ENCODE data around the gene NCK2. TPM values are rescaled to one million over a fixed set of nuclear protein-coding genes. Genes with fewer than 3 reads are reported as not detected.

Gene NCK2
- total RNA-seq, 4 donors from 2014 or later: 14.7 to 47.5 (median 29.3) TPM

DNA sequence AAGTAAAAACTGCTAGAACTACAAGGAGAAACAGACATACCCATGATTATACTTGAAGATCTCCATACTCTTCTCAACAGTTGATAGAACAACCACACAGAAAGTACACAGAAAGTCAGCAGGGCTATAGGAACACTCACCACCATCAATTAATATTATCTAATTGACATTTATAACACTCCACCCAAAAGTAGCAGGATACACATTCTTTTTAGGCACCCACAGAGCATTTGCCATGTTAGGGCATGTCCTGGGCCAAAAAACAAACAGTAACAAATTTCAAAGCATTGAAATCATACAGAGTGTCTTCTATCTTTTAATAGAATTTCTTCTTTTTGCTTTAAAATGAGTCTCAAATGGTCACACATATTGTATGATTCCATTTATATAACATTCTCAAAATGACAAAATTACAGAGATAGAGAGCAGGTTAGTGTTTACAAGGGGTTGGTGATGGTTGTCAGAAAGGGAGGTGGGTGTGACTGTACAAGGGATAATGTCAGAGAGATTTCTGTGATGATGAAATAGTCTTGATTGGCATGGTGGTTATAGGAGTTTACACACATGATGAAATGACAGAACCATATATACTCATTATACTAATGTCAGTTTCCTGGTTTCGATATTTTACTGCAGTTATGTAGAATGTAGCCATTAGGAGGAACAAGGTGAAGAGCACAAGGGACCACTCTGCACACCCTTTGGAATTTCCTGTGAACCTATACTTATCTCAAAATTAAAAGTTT, 82.8 kb downstream of the NCK2 start:
- no peaks in the 10 kb centered on the region for H3K36me3 ChIP-seq
- no peak overlapping the region for H3K27ac ChIP-seq
- no peaks in the 10 kb centered on the region for H3K27me3 ChIP-seq
- no peak for DNase-seq
- no peaks in the 10 kb centered on the region for H3K4me1 ChIP-seq
- TF ChIP-seq, protein P1, sequence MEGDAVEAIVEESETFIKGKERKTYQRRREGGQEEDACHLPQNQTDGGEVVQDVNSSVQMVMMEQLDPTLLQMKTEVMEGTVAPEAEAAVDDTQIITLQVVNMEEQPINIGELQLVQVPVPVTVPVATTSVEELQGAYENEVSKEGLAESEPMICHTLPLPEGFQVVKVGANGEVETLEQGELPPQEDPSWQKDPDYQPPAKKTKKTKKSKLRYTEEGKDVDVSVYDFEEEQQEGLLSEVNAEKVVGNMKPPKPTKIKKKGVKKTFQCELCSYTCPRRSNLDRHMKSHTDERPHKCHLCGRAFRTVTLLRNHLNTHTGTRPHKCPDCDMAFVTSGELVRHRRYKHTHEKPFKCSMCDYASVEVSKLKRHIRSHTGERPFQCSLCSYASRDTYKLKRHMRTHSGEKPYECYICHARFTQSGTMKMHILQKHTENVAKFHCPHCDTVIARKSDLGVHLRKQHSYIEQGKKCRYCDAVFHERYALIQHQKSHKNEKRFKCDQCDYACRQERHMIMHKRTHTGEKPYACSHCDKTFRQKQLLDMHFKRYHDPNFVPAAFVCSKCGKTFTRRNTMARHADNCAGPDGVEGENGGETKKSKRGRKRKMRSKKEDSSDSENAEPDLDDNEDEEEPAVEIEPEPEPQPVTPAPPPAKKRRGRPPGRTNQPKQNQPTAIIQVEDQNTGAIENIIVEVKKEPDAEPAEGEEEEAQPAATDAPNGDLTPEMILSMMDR (IDR thresholded peaks at IDR 0.05): no peak
- TF ChIP-seq POLR2A (IDR thresholded peaks at IDR 0.05): no peak
- intact Hi-C loops (cut with DNase I; ENCODE audit: low total_unique reads): no loop called here
- no peak overlapping the region for H3K4me3 ChIP-seq
- peaks cover 0 to 6% of the 10 kb centered on the region in 2 donors for H3K9me3 ChIP-seq

DNA sequence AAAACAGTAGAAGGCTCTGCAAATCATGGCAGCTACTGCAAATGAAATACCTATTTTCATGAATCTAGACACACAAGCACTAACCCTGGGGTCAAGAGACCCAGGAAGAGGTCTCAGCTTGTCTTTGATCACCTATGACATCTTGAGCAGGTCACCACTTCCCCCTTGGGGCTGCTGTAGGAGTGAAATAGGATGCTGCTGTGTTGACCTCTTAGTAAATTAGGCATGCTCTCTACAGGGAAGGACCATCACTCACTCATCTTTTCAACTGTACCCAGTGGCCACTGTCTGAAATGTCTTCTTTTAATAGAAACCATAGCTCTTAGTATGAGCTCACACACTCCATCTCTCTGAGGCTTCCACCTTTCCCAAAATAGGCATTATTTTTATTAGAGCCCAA, 83.8 kb downstream of the NCK2 start:
- Histone ChIP-seq H3K4me1 (no peaks in the 10 kb centered on the region), H3K36me3 (no peaks in the 10 kb centered on the region), H3K27me3 (no peaks in the 10 kb centered on the region), H3K27ac (no peak overlapping the region), H3K9me3 (peaks cover 0 to 7% of the 10 kb centered on the region in 2 donors), H3K4me3 (no peak overlapping the region)
- TF ChIP-seq, protein P1 (IDR thresholded peaks at IDR 0.05): no peak
- no peak for TF ChIP-seq POLR2A (IDR thresholded peaks at IDR 0.05)
- no peak for DNase-seq
- intact Hi-C loops (cut with DNase I; ENCODE audit: low total_unique reads): no loop called here

DNA sequence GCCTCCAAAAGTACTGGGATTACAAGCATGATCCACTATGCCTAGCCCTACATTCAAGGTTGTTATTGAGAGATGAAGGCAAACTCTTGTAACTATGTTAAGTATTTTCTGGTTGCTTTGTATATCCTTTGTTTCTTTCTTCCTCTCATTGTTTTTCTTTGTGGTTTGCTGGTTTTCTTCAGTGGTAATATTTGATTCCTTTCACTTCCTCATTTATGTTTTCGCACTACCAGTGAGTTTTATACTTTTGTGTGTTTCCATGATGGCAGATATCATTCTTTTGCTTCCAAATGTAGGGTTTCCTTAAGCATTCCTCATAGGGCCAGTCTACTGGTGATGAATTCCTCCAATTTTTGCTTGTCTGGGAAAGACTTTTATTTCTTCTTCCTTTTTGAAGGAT, 90.2 kb downstream of the NCK2 start:
- Histone ChIP-seq H3K9me3 (peaks cover 0 to 10% of the 10 kb centered on the region in 2 donors), H3K4me1 (no peaks in the 10 kb centered on the region), H3K27ac (no peak overlapping the region), H3K27me3 (no peaks in the 10 kb centered on the region), H3K4me3 (no peak overlapping the region), H3K36me3 (no peaks in the 10 kb centered on the region)
- TF ChIP-seq, protein P1 (IDR thresholded peaks at IDR 0.05): no peak
- TF ChIP-seq POLR2A (IDR thresholded peaks at IDR 0.05): no peak
- DNase-seq: no peak
- intact Hi-C loops (cut with DNase I; ENCODE audit: low total_unique reads): no loop called here

DNA sequence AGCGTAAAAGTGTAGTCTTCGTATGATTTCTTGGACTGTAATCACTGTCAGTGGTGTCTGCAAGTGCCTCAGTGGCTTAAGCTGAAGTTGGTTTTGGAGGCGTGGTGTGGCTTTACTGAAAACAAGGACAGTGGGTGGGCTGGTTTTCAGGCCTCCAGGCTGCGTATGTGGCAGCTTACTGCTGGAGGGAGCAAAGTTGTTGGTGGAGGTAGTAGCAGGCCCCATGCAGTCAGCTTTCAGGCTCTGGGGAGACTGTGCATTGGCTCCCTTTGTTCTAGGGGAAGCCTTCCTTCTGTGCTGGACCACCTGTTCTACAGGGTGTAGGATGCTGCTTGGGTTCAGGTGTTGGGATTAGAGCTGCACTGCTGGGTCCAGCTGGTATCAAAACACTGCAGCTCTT, 91.6 kb downstream of the NCK2 start:
- H3K36me3 ChIP-seq: no peaks in the 10 kb centered on the region
- H3K4me3 ChIP-seq: no peak overlapping the region
- peaks cover 0 to 10% of the 10 kb centered on the region in 2 donors for H3K9me3 ChIP-seq
- intact Hi-C loops (cut with DNase I; ENCODE audit: low total_unique reads): no loop called here
- H3K27me3 ChIP-seq: no peaks in the 10 kb centered on the region
- no peak for TF ChIP-seq POLR2A (IDR thresholded peaks at IDR 0.05)
- TF ChIP-seq, protein P1 (IDR thresholded peaks at IDR 0.05): no peak
- no peak for DNase-seq
- no peaks in the 10 kb centered on the region for H3K4me1 ChIP-seq
- H3K27ac ChIP-seq: no peak overlapping the region

DNA sequence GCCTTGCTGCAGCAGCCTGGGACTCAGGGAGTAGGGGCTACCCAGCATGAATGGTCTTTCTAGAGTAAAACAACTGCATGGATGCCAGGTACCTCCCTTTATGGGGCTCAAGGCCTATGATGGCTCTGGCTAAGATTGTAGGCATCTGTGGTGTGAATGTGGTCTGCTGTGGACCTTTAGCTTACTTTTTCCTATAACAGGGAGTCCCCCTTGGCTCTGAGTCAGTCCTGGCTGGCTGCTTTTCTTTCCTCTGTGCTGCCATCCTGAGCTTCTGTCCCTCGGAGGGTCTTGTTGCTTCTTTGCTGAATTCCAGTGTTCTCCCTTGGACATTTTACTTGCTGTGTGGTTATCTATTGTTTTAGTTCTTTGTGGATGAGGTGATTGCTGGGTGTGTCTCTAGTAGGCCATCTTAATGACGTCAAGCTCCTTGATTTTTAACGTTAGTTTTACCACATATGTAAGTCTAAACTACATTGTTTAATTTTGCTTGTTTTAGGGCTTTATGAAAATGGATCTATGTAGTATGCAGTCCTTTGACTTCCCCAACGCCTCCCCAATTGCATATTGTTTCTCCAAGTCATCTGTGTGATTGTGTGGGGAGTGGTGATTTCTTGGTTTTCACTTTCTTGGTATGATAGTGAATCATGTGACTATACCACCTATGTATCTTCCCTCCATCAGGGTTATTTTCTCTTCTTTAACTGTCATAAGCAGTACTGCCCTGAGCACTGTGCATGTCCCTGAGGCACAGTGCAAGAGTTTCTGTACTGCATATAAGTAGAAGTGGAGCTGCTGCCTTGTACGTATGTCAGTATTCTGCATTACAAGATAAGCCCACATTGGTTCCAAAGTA, 92.4 kb downstream of the NCK2 start:
- TF ChIP-seq, protein P1 (IDR thresholded peaks at IDR 0.05): no peak
- Histone ChIP-seq H3K27ac (no peak overlapping the region), H3K27me3 (no peaks in the 10 kb centered on the region), H3K9me3 (peaks cover 0 to 9% of the 10 kb centered on the region in 2 donors), H3K36me3 (no peaks in the 10 kb centered on the region), H3K4me3 (no peak overlapping the region), H3K4me1 (no peaks in the 10 kb centered on the region)
- intact Hi-C loops (cut with DNase I; ENCODE audit: low total_unique reads): no loop called here
- DNase-seq: no peak
